Measurements from ENCODE around the gene CREBBP. TPM values are rescaled to one million over a fixed set of nuclear protein-coding genes. Genes with fewer than 3 reads are reported as not detected.
"Not testable (repeated sequence)": the region's sequence is repeated elsewhere in the genome, so short reads cannot be mapped to it uniquely, and the experiment has no call there.

CREBBP gene
- total RNA-seq, 2 donors from 2014 or later, result 35.3 to 57.7 TPM

- 71 to 89% methylated on average over 6 of the region's 6 CpGs for WGBS, 2 donors
- Histone ChIP-seq H3K36me3 (replicated peaks in 1 of 2; ENCODE audit: insufficient read depth in 1 of 2, low read depth in 2 of 2) (no peaks in the 10 kb centered on the region), H3K27ac (no peak overlapping the region), H3K9me3 (no peaks in the 10 kb centered on the region), H3K4me1 (no peaks in the 10 kb centered on the region), H3K4me3 (no peak overlapping the region), H3K27me3 (no peaks in the 10 kb centered on the region)
- intact Hi-C loops (cut with DNase I), result no loop called here
- TF ChIP-seq POLR2A (IDR thresholded peaks at IDR 0.05) (no peak), CTCF (IDR thresholded peaks at IDR 0.05) (no peak)
- ATAC-seq (no peak), DNase-seq (no peak)
These were observed 38.9 kb upstream of the CREBBP start for GRCh38 chr16:3919413-3919812.

- 81 to 89% methylated on average over 12 to 17 of the region's 17 CpGs for WGBS, 2 donors
- TF ChIP-seq POLR2A (IDR thresholded peaks at IDR 0.05) (no peak), CTCF (IDR thresholded peaks at IDR 0.05) (no peak)
- ATAC-seq, result no peak
These were observed 35.1 kb upstream of the CREBBP start for GRCh38 chr16:3915426-3916260.

DNA sequence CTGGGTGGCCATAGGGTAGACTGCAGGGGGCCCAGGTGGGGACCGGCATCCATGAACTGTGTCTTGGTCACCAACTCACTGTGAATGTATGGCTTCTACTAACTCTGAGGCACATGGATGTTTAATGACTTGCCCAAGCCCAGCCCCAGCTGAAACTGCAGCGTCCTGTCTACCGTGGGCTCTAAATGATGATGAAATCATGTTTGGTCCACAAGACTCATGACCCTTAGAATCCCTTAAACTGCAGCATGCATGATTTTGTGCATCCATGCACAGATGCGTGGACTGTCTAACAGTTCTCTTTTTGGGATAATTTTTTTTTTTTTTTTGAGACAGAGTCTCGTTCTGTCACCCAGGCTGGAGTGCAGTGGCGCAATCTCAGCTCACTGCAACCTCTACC, 32.4 kb upstream of the CREBBP start:
- intact Hi-C loops (cut with DNase I), result no loop called here

More at GRCh38 chr16:3915426-3916260, 35.1 kb upstream of the CREBBP start:
- DNase-seq, result no peak
- Histone ChIP-seq H3K4me3 (no peak overlapping the region), H3K9me3 (no peaks in the 10 kb centered on the region), H3K27me3 (no peaks in the 10 kb centered on the region), H3K36me3 (replicated peaks in 1 of 2; ENCODE audit: insufficient read depth in 1 of 2, low read depth in 2 of 2) (no peaks in the 10 kb centered on the region), H3K27ac (no peak overlapping the region), H3K4me1 (no peaks in the 10 kb centered on the region)
- intact Hi-C loops (cut with DNase I), result no loop called here

GRCh38 chr16:3912373-3912772, 31.9 kb upstream of the CREBBP start:
- TF ChIP-seq CTCF (IDR thresholded peaks at IDR 0.05) (no peak), POLR2A (IDR thresholded peaks at IDR 0.05) (no peak)
- no peaks in the 10 kb centered on the region for H3K9me3 ChIP-seq
- H3K27ac ChIP-seq, result no peak overlapping the region
- intact Hi-C loops (cut with DNase I), result no loop called here
- H3K4me3 ChIP-seq, result no peak overlapping the region
- 79% methylated on average over 11 to 12 of the region's 12 CpGs for WGBS, 2 donors
- DNase-seq (no peak), ATAC-seq (no peak)
- no peaks in the 10 kb centered on the region for H3K36me3 ChIP-seq (replicated peaks in 1 of 2; ENCODE audit: insufficient read depth in 1 of 2, low read depth in 2 of 2)
- H3K27me3 ChIP-seq, result no peaks in the 10 kb centered on the region
- no peaks in the 10 kb centered on the region for H3K4me1 ChIP-seq

More for the DNA sequence above, 32.4 kb upstream of the CREBBP start:
- TF ChIP-seq POLR2A (IDR thresholded peaks at IDR 0.05) (no peak), CTCF (IDR thresholded peaks at IDR 0.05) (no peak)
- Histone ChIP-seq H3K27me3 (no peaks in the 10 kb centered on the region), H3K9me3 (no peaks in the 10 kb centered on the region), H3K27ac (no peak overlapping the region), H3K4me3 (no peak overlapping the region), H3K36me3 (replicated peaks in 1 of 2; ENCODE audit: insufficient read depth in 1 of 2, low read depth in 2 of 2) (no peaks in the 10 kb centered on the region), H3K4me1 (no peaks in the 10 kb centered on the region)
- no peak for DNase-seq
- ATAC-seq, result no peak
- WGBS, 2 donors, result 83 to 89% methylated on average over 5 to 6 of the region's 6 CpGs

DNA sequence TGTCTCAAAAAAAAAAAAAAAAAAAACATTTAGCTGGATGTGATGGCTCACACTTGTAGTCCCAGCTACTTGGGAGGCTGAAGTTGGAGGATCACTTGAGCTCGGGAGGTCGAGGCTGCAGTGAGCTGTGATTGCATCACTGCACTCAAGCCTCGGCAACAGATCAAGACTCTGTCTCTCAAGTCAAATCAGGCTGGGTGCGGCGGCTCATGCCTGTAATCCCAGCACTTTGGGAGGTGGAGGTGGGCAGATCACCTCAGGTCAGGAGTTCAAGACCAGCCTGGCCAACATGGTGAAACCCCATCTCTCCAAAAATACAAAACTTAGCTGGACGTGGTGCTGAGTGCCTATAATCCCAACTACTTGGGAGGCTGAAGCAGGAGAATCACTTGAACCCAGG, 31.2 kb upstream of the CREBBP start:
- DNase-seq; H3K36me3 ChIP-seq (replicated peaks in 1 of 2; ENCODE audit: insufficient read depth in 1 of 2, low read depth in 2 of 2); H3K9me3 ChIP-seq; H3K4me3 ChIP-seq; intact Hi-C loops (cut with DNase I); ATAC-seq; H3K4me1 ChIP-seq; H3K27ac ChIP-seq; H3K27me3 ChIP-seq: not testable (repeated sequence)
- WGBS, 2 donors, result 82 to 86% methylated on average over 6 of the region's 6 CpGs
